Ectodermal cell (in vitro differentiated cells): Measurements from ENCODE around the gene MID1.

ENCODE experiments used
- H3K27ac ChIP-seq: 2 replicates; pipeline ENCODE4 v1.7.0; 2013; ENCODE audit warnings: mild to moderate bottlenecking, low read depth, low read length; ENCODE audit not compliant: insufficient read depth, poor library complexity, severe bottlenecking
- H3K27me3 ChIP-seq: 2 replicates; pipeline ENCODE4 v1.7.0; 2013; ENCODE audit warnings: mild to moderate bottlenecking, low read length; ENCODE audit not compliant: insufficient read depth, control insufficient read depth, poor library complexity, severe bottlenecking
- H3K36me3 ChIP-seq: one replicate; pipeline ENCODE4 v1.7.0; 2013; ENCODE audit warnings: low read length; ENCODE audit not compliant: control insufficient read depth, insufficient read depth
- H3K4me1 ChIP-seq: one replicate; pipeline ENCODE4 v1.7.0; 2013; ENCODE audit warnings: low read length; ENCODE audit not compliant: control insufficient read depth, insufficient read depth
- H3K4me3 ChIP-seq: 2 replicates; pipeline ENCODE4 v1.7.0; 2013; ENCODE audit warnings: low read depth, low read length, control low read depth; ENCODE audit not compliant: insufficient read depth
- H3K9me3 ChIP-seq: 2 replicates; pipeline ENCODE4 v1.7.0; 2013; ENCODE audit warnings: mild to moderate bottlenecking, low read length, moderate library complexity; ENCODE audit not compliant: control insufficient read depth
- WGBS, 2 experiments: methylation state at CpG; one replicate each; pipeline ENCODE4 v1.1.7; 2013; ENCODE audit warnings: missing lambda C conversion rate in 2 of 2; 5-methylcytosine and 5-hydroxymethylcytosine counted together

Gene MID1

DNA sequence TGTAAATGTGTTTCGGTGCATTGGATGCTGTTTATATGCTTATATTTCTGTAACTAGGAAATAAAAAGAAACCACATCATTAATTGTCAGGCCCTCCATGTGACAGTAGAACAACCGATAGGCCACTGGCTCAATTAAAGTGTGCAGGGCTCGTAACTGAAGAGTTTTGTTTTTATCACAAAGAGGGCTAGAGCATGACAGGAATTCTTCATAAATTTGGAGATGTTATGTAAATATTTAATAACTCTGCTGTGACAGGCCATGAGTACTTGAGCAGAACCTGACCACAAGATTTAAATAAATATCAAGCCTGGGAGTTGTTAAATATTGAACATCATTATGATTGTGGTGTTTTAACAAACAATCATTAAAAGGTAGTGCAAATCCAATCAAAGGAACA is 55.9 kb downstream of the MID1 start:
- no peaks in the 10 kb centered on the region for H3K9me3 ChIP-seq
- no peak overlapping the region for H3K27ac ChIP-seq
- H3K4me1 ChIP-seq: no peaks in the 10 kb centered on the region
- no peaks in the 10 kb centered on the region for H3K27me3 ChIP-seq
- H3K36me3 ChIP-seq: no peaks in the 10 kb centered on the region
- H3K4me3 ChIP-seq: no peak overlapping the region
- WGBS, 2 experiments: 96 to 98% methylated on average over 2 to 3 of the region's 3 CpGs

DNA sequence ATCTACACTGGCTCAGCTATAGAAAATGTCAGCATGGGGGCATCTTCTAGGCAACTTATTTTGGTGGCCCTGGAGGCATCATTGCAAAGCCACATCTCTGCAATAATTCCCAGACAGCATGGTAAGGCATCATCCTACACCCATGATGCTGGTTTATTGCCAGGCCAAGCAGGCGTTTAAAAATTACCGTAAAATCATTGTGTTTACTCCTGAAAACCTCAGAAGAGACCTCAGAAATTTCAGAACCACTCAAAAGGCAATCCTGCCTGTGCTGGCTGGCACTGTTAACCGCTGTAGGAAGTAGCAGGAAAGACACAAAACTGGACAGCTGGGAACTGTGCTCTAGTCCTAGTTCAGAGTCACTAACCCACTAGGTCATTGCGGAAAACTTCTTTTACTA is 63.2 kb downstream of the MID1 start:
- no peak overlapping the region for H3K27ac ChIP-seq
- H3K4me3 ChIP-seq: no peak overlapping the region
- no peaks in the 10 kb centered on the region for H3K9me3 ChIP-seq
- H3K27me3 ChIP-seq: no peaks in the 10 kb centered on the region
- H3K4me1 ChIP-seq: no peaks in the 10 kb centered on the region
- WGBS, 2 experiments: 91 to 100% methylated on average over 4 of the region's 4 CpGs
- no peaks in the 10 kb centered on the region for H3K36me3 ChIP-seq

DNA sequence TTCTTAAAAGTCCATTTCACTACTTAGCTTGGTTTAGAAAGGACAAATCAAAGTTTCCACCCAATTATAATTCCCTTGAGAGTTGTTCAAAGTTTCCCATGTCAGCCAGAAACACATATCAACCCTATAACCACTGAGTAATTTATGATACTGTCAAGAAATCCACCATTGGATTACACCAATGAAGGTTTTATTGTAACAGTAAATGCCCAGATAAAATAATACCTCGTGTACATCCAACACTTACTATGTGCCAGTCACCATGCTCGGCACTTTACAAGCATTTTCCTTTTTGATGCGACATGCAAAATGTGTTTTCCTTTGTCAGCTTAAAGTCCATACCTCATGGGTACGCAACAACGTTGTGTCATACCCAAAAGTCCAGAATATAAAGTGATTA is 64.0 kb downstream of the MID1 start:
- no peaks in the 10 kb centered on the region for H3K27me3 ChIP-seq
- no peaks in the 10 kb centered on the region for H3K9me3 ChIP-seq
- no peak overlapping the region for H3K27ac ChIP-seq
- H3K4me3 ChIP-seq: no peak overlapping the region
- 96 to 100% methylated on average over 3 to 5 of the region's 5 CpGs for WGBS, 2 experiments
- no peaks in the 10 kb centered on the region for H3K4me1 ChIP-seq
- no peaks in the 10 kb centered on the region for H3K36me3 ChIP-seq

DNA sequence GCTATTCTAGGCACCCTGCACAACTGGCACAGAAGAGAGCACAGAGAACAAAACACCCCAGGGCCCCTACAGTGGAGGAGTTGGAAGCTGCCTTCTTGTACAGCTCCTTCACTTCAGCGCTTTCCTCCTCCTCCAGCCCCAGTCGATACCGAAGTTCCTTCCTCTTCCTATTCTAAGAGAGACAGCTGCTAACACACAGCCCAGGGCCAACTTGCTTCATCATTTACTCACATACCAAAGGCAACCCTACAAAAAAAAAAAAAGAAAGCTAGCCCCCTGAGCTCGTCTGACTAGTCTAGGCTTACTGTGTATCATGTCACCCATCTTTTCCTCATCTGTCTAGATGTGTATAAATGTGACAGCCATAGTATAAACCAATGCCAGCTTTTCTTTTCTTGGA is 64.5 kb downstream of the MID1 start:
- H3K27me3 ChIP-seq: no peaks in the 10 kb centered on the region
- no peaks in the 10 kb centered on the region for H3K4me1 ChIP-seq
- no peaks in the 10 kb centered on the region for H3K9me3 ChIP-seq
- H3K27ac ChIP-seq: no peak overlapping the region
- no peak overlapping the region for H3K4me3 ChIP-seq
- WGBS, 2 experiments: 77 to 82% methylated on average over 3 of the region's 4 CpGs
- H3K36me3 ChIP-seq: no peaks in the 10 kb centered on the region

GRCh38 chrX:10554612-10555270 is 65.6 kb downstream of the MID1 start:
- Histone ChIP-seq H3K9me3 (no peaks in the 10 kb centered on the region), H3K27me3 (no peaks in the 10 kb centered on the region), H3K27ac (no peak overlapping the region), H3K4me1 (no peaks in the 10 kb centered on the region), H3K36me3 (no peaks in the 10 kb centered on the region), H3K4me3 (no peak overlapping the region)
- WGBS, 2 experiments: 89 to 94% methylated on average over 5 to 6 of the region's 6 CpGs

GRCh38 chrX:10549280-10549679 is 71.1 kb downstream of the MID1 start:
- no peaks in the 10 kb centered on the region for H3K36me3 ChIP-seq
- H3K4me1 ChIP-seq: no peaks in the 10 kb centered on the region
- no peak overlapping the region for H3K27ac ChIP-seq
- no peaks in the 10 kb centered on the region for H3K9me3 ChIP-seq
- 90 to 100% methylated on average over 1 to 2 of the region's 2 CpGs for WGBS, 2 experiments
- H3K4me3 ChIP-seq: no peak overlapping the region
- no peaks in the 10 kb centered on the region for H3K27me3 ChIP-seq

DNA sequence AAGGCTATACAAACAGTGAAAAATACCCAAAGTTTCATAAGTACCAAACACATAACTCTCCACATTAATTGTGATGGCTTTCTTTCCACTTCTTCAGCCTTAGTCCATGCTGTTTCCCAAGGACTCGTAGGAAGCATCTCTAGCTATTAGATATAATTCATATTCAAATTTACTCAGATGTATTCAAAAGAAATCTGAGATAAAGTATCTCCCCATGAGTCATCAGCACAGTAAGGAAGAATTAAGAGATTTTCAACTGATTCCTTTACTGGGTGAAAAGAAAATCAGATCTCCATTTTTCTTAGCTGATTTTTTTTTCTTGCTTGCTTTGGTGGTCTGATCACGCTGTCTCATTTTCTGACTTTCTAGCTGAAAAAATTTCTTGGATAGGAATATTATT is 71.7 kb downstream of the MID1 start:
- H3K4me3 ChIP-seq: no peak overlapping the region
- no peaks in the 10 kb centered on the region for H3K4me1 ChIP-seq
- H3K27me3 ChIP-seq: no peaks in the 10 kb centered on the region
- H3K9me3 ChIP-seq: no peaks in the 10 kb centered on the region
- no peaks in the 10 kb centered on the region for H3K36me3 ChIP-seq
- 80% methylated on average over 1 of the region's 2 CpGs; no CpG with 5 or more reads in 1 of the 2 experiments for WGBS, 2 experiments
- no peak overlapping the region for H3K27ac ChIP-seq

- Histone ChIP-seq H3K4me3 (no peak overlapping the region), H3K9me3 (no peaks in the 10 kb centered on the region), H3K27me3 (no peaks in the 10 kb centered on the region), H3K4me1 (no peaks in the 10 kb centered on the region), H3K27ac (no peak overlapping the region), H3K36me3 (no peaks in the 10 kb centered on the region)
- WGBS, 2 experiments: no CpG with 5 or more reads among the region's 1 CpG
Measured at GRCh38 chrX:10545882-10546281, 74.5 kb downstream of the MID1 start.

DNA sequence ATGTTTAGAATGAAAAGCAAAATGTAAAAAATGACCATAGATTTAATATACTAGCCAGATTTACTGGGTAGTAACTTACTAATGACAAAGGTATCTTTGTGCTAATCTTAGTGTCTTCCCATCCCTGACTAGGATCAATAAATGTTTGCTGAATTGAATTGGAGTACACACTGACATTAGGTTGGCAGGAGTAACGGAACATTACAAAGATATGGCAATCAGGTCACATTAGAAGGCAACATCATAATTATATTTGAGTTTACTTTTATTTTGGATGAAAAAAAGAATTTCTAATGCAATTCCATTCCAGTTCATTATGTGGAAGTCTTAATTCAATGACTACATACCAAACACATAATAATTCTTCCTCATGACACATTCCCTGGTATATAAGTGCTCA is 77.8 kb downstream of the MID1 start:
- Histone ChIP-seq H3K4me3 (no peak overlapping the region), H3K9me3 (no peaks in the 10 kb centered on the region), H3K27ac (no peak overlapping the region), H3K27me3 (no peaks in the 10 kb centered on the region), H3K4me1 (no peaks in the 10 kb centered on the region), H3K36me3 (no peaks in the 10 kb centered on the region)
- no CpG with 5 or more reads among the region's 1 CpG for WGBS, 2 experiments

- H3K4me1 ChIP-seq: no peaks in the 10 kb centered on the region
- no peaks in the 10 kb centered on the region for H3K27me3 ChIP-seq
- no peak overlapping the region for H3K27ac ChIP-seq
- H3K9me3 ChIP-seq: no peaks in the 10 kb centered on the region
- H3K4me3 ChIP-seq: no peak overlapping the region
- no peaks in the 10 kb centered on the region for H3K36me3 ChIP-seq
Measured at GRCh38 chrX:10538831-10539230, 81.6 kb downstream of the MID1 start.

DNA sequence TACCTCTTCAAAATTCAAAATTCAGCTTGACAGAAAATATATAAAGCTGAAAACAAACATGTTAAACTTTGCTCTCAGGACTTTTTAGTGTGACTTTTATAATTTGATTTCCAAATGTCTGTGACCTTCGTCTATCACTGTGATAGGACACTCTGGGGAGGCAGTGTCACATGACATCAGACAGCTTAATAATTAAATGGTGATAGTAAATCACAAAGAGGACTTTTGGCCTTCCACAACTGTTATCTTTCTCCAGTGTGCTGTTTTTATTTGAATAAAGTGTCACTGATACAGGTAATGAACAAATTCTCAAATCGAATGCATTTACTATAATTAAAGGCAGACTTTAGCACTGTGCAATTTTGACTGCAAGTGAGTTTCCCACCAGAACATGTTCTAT is 83.1 kb downstream of the MID1 start:
- H3K27me3 ChIP-seq: no peaks in the 10 kb centered on the region
- H3K4me3 ChIP-seq: no peak overlapping the region
- H3K36me3 ChIP-seq: no peaks in the 10 kb centered on the region
- no peaks in the 10 kb centered on the region for H3K4me1 ChIP-seq
- H3K9me3 ChIP-seq: no peaks in the 10 kb centered on the region
- 80 to 87% methylated on average over 1 to 2 of the region's 2 CpGs for WGBS, 2 experiments
- no peak overlapping the region for H3K27ac ChIP-seq
